ENCODE data around the gene PCP4.

Gene PCP4

GRCh38 chr21:39976800-39977199 is 109.6 kb downstream of the PCP4 start:
- DNase-seq: no peak
